GM18507 (cell line): ENCODE measurements around the gene PALM2AKAP2.

Experiments used
- DNase-seq: peaks from one replicate; pipeline ENCODE4 v3.0.0; 2011; ENCODE audit warnings: low read depth; ENCODE audit not compliant: insufficient read length; ENCODE audit errors: extremely low spot score
- FAIRE-seq: peaks from 2 replicates; lab custom pipeline; 2011; peaks lifted over from hg19 to GRCh38; lab: Jason Lieb, UNC

Gene PALM2AKAP2

GRCh38 chr9:109779711-109780452, at the start of gene PALM2AKAP2:
Gene PALM2AKAP2, plus strand, starts transcription at chr9:109780198. Its CDS starts 291 bp downstream, at chr9:109780489.
- no peak for FAIRE-seq

GRCh38 chr9:109730228-109730627, 49.8 kb upstream of the PALM2AKAP2 start:
- FAIRE-seq (no peak), DNase-seq (no peak)

More at GRCh38 chr9:109779711-109780452, at the start of gene PALM2AKAP2:
- DNase-seq = no peak

GRCh38 chr9:109733690-109734089, 46.3 kb upstream of the PALM2AKAP2 start:
- DNase-seq (no peak), FAIRE-seq (no peak)

GRCh38 chr9:109734814-109735213, 45.2 kb upstream of the PALM2AKAP2 start:
- FAIRE-seq (no peak), DNase-seq (no peak)

- no peak for DNase-seq
- FAIRE-seq = no peak
These were observed 44.2 kb upstream of the PALM2AKAP2 start for GRCh38 chr9:109735801-109736200.

- FAIRE-seq (no peak), DNase-seq (no peak)
These were observed 42.7 kb upstream of the PALM2AKAP2 start for GRCh38 chr9:109737295-109737694.

- DNase-seq = no peak
- no peak for FAIRE-seq
These were observed 40.2 kb upstream of the PALM2AKAP2 start for GRCh38 chr9:109739760-109740159.

GRCh38 chr9:109742776-109743348, 37.1 kb upstream of the PALM2AKAP2 start:
- FAIRE-seq (no peak), DNase-seq (no peak)

- no peak for DNase-seq
- FAIRE-seq = no peak
These were observed 36.3 kb upstream of the PALM2AKAP2 start for GRCh38 chr9:109743696-109744095.

GRCh38 chr9:109745335-109746283, 34.4 kb upstream of the PALM2AKAP2 start:
- FAIRE-seq = no peak
- DNase-seq = no peak

GRCh38 chr9:109751253-109751652, 28.7 kb upstream of the PALM2AKAP2 start:
- FAIRE-seq (no peak), DNase-seq (no peak)

GRCh38 chr9:109753308-109753707, 26.7 kb upstream of the PALM2AKAP2 start:
- no peak for DNase-seq
- FAIRE-seq = no peak

- FAIRE-seq (no peak), DNase-seq (no peak)
These were observed 25.0 kb upstream of the PALM2AKAP2 start for GRCh38 chr9:109755040-109755439.

GRCh38 chr9:109759589-109759988, 20.4 kb upstream of the PALM2AKAP2 start:
- FAIRE-seq (no peak), DNase-seq (no peak)

- FAIRE-seq = no peak
- no peak for DNase-seq
These were observed 14.7 kb upstream of the PALM2AKAP2 start for GRCh38 chr9:109765278-109765677.

GRCh38 chr9:109765830-109766229, 14.2 kb upstream of the PALM2AKAP2 start:
- FAIRE-seq (no peak), DNase-seq (no peak)

- FAIRE-seq = no peak
- DNase-seq = no peak
These were observed 13.6 kb upstream of the PALM2AKAP2 start for GRCh38 chr9:109766351-109766750.

- no peak for FAIRE-seq
- no peak for DNase-seq
These were observed 12.6 kb upstream of the PALM2AKAP2 start for GRCh38 chr9:109767404-109767803.

GRCh38 chr9:109767814-109768213, 12.2 kb upstream of the PALM2AKAP2 start:
- no peak for DNase-seq

GRCh38 chr9:109769250-109769649, 10.7 kb upstream of the PALM2AKAP2 start:
- FAIRE-seq (no peak), DNase-seq (no peak)

More at GRCh38 chr9:109767814-109768213, 12.2 kb upstream of the PALM2AKAP2 start:
- no peak for FAIRE-seq
